Coronary artery (tissue), 2 donors: Measurements from ENCODE around the gene BCAM.

Experiments
- DNase-seq: peaks from one replicate; pipeline ENCODE4 v3.0.0-alpha.2; 2017; ENCODE audit warnings: low spot score
- H3K27ac ChIP-seq, 2 donors: fragments of 200-600 bp; sonication (generic); one replicate each; pipeline ENCODE4 v1.5.1; 2016 to 2019
- H3K4me3 ChIP-seq: fragments of 200-600 bp; sonication (generic); 2 replicates; pipeline ENCODE4 v1.5.1; 2016; ENCODE audit warnings: mild to moderate bottlenecking, moderate library complexity
- CTCF ChIP-seq: fragments of 200-600 bp; sonication (generic); IDR thresholded peaks from one replicate; pipeline ENCODE4 v1.5.1; 2019; ENCODE audit warnings: antibody characterized with exemption

BCAM gene

DNA sequence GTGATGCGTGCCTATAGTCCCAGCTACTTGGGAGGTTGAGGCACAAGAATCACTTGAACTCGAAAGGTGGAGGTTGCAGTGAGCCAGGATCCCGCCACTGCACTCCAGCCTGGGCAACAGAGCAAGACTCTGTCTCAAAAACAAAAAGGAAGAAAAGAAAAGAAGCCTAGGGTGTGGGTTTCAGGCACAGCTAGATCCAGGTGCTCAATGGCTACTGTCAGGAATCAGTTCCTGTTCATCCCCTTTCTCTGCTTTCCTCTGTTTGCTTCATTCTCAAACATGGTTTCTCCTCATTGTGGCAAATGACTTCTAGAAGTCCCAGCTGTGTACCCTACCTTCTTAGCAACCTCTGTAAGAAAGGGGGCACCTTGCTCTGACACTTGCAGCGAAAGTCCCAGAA is 25.4 kb upstream of the BCAM start:
- H3K27ac ChIP-seq, result no peak overlapping the region
- DNase-seq, result no peak
- TF ChIP-seq CTCF, result no peak
- H3K4me3 ChIP-seq, result no peak overlapping the region

- no peak for TF ChIP-seq CTCF
- no peak for DNase-seq
- Histone ChIP-seq H3K27ac (no peak overlapping the region), H3K4me3 (no peak overlapping the region)
Observed at GRCh38 chr19:44785271-44785670, 23.6 kb upstream of the BCAM start.

GRCh38 chr19:44785993-44786392 is 22.9 kb upstream of the BCAM start:
- DNase-seq, result no peak
- Histone ChIP-seq H3K4me3 (no peak overlapping the region), H3K27ac (no peak overlapping the region)
- TF ChIP-seq CTCF, result no peak

- TF ChIP-seq CTCF, result no peak
Observed at GRCh38 chr19:44788971-44789370, 19.9 kb upstream of the BCAM start.

GRCh38 chr19:44789943-44790483 is 18.9 kb upstream of the BCAM start:
- Histone ChIP-seq H3K4me3 (no peak overlapping the region), H3K27ac (no peak overlapping the region)
- no peak for TF ChIP-seq CTCF
- DNase-seq, result no peak

More at GRCh38 chr19:44788971-44789370, 19.9 kb upstream of the BCAM start:
- no peak overlapping the region for H3K4me3 ChIP-seq
- H3K27ac ChIP-seq, result no peak overlapping the region
- DNase-seq, result no peak

- no peak for TF ChIP-seq CTCF
- DNase-seq, result no peak
- no peak overlapping the region for H3K4me3 ChIP-seq
- no peak overlapping the region for H3K27ac ChIP-seq
Observed at GRCh38 chr19:44792281-44792680, 16.6 kb upstream of the BCAM start.

- Histone ChIP-seq H3K4me3 (no peak overlapping the region), H3K27ac (no peak overlapping the region)
- TF ChIP-seq CTCF, result no peak
- DNase-seq, result no peak
Observed at GRCh38 chr19:44794610-44795009, 14.3 kb upstream of the BCAM start.
